Kidney epithelial cell (primary cell): Measurements from ENCODE around the gene TJP3. TPM values are rescaled to one million over a fixed set of nuclear protein-coding genes. Genes with fewer than 3 reads are reported as not detected.
"Not testable (repeated sequence)": the region's sequence is repeated elsewhere in the genome, so short reads cannot be mapped to it uniquely, and the experiment has no call there.

Experiments used
- DNase-seq: peaks from one replicate; pipeline ENCODE4 v3.0.0-alpha.2; 2010; ENCODE audit warnings: low read depth
- H3K27me3 ChIP-seq: 2 replicates; pipeline ENCODE4 v1.6.0; 2011; ENCODE audit warnings: low read length; ENCODE audit not compliant: control insufficient read depth, insufficient read depth
- H3K36me3 ChIP-seq: 2 replicates; pipeline ENCODE4 v1.5.1; 2011; ENCODE audit warnings: low read length; ENCODE audit not compliant: control insufficient read depth, insufficient read depth
- H3K4me3 ChIP-seq: 2 replicates; pipeline ENCODE4 v1.5.1; 2011; ENCODE audit warnings: low read depth, mild to moderate bottlenecking, control low read depth, low read length
- CTCF ChIP-seq: IDR thresholded peaks from 2 replicates; pipeline ENCODE4 v1.5.1; 2011; ENCODE audit warnings: mild to moderate bottlenecking, moderate library complexity, low read length, control low read depth, inconsistent platforms; ENCODE audit not compliant: insufficient read depth, poor library complexity, severe bottlenecking
- total RNA-seq: library from RNA; depleted of rRNA; stranded (reverse); fragments of >200 nt; gene quantifications from 2 replicates; pipeline ENCODE4 v1.2.3, GENCODE V29; 2015

Gene TJP3
- total RNA-seq, 1 donor from 2014 or later = 1.7 TPM

DNA sequence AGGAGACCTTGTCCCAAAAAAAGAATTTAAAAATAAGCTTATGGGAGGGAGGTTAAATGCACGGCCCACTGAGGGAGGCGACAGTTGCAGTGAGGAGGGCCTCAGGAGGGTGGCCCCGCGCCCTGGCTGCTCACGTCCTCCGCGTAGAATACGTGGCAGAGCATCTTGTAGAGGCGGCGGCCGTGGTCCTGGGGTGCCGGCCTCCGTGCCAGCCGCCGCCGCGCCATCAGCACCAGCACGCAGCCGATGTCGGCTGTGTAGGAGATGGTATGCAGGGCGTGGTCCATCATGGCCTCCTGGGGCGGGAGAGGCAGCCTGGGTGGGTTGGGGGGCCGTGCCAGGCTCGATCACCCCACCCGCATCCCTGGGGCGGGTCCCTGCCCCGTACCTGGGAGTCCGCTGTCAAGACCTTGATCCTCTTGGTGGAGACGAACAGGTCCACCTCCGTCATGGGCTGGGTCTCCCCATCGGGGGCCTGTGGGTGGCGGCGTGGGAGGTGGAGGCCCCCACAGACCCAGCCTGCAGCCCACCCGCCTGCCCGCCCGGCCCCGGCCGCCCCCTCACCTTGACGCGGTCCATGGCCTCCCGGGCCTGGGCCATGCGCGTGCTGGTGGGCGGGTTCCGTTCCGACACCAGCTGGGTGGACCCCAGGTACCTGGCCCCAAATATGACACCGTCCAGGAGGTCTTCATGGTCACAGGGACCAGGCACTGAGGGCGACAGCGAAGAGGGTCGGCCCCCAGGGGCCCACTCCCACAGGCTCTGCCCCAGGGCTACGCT lies 45.6 kb downstream of the TJP3 start:
- H3K36me3 ChIP-seq = no peaks in the 10 kb centered on the region
- no peak for TF ChIP-seq CTCF

GRCh38 chr19:3757705-3758104 lies 49.5 kb downstream of the TJP3 start:
- DNase-seq, H3K4me3 ChIP-seq, H3K36me3 ChIP-seq, H3K27me3 ChIP-seq: not testable (repeated sequence)

More for the DNA sequence above, 45.6 kb downstream of the TJP3 start:
- Histone ChIP-seq H3K4me3 (no peak overlapping the region), H3K27me3 (no peaks in the 10 kb centered on the region)
- DNase-seq = no peak

DNA sequence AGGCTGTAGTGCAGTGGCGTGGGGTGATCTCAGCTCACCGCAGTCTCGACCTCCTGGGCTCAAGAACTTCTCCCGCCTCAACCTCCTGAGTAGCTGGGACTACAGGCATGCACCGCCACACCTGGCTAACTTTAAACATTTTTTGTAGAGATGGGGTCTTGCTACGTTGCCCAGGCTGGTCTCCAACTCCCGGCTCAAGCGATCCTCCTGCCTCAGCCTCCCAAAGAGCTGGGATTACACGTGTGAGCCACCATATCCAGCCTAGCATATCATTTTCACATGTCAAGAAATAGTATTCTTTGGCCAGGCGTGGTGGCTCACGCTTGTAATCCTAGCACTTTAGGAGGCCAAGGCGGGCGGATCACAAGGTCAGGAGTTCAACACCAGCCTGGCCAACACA lies 50.1 kb downstream of the TJP3 start:
- DNase-seq, H3K4me3 ChIP-seq, H3K36me3 ChIP-seq: not testable (repeated sequence)

GRCh38 chr19:3759482-3760254 lies 51.5 kb downstream of the TJP3 start:
- no peaks in the 10 kb centered on the region for H3K27me3 ChIP-seq
- H3K36me3 ChIP-seq = no peaks in the 10 kb centered on the region
- TF ChIP-seq CTCF = no peak
- H3K4me3 ChIP-seq = no peak overlapping the region
- DNase-seq = no peak

More for the DNA sequence above, 50.1 kb downstream of the TJP3 start:
- not testable (repeated sequence) for H3K27me3 ChIP-seq

DNA sequence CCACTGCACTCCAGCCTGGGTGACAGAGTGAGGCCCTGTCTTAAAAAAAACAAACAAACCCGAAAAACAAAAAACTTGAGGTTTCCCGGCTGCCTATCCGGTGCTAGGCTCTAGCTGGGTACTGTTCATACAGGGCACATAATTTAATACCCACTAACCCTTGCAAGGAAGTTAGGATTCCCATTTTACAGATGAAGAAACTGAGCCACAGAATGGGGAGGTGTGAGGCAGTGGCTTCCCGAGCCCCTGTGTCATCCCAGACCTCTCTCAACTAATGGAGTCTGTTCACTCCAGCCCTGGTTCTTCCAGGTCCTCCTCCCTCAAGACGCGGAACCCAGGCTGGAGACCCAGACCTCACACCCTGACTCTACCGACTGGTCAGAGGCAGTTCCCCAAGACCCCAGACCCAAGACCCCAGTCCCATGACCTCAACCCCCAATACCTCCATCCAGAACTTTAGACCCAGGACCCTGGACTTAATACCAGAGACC lies 52.7 kb downstream of the TJP3 start:
- H3K27me3 ChIP-seq = no peaks in the 10 kb centered on the region
- no peaks in the 10 kb centered on the region for H3K36me3 ChIP-seq
- no peak for TF ChIP-seq CTCF
- H3K4me3 ChIP-seq = peak overlapping the region; percentile 96
- DNase-seq = no peak

- Histone ChIP-seq H3K4me3 (peak within 1 kb of the TSS; percentile 96), H3K36me3 (no peaks in the 10 kb centered on the region), H3K27me3 (no peaks in the 10 kb centered on the region)
- TF ChIP-seq CTCF = peak; percentile 78
- peak; percentile 48 for DNase-seq
These were observed 53.4 kb downstream of the TJP3 start, which contains the start of gene APBA3 for GRCh38 chr19:3761382-3762129. TSS of gene APBA3 (minus strand) at chr19:3761692. CDS start at chr19:3760264, 1,428 bp downstream.
